Measurements from ENCODE around the gene MPP3.

MPP3 gene

DNA sequence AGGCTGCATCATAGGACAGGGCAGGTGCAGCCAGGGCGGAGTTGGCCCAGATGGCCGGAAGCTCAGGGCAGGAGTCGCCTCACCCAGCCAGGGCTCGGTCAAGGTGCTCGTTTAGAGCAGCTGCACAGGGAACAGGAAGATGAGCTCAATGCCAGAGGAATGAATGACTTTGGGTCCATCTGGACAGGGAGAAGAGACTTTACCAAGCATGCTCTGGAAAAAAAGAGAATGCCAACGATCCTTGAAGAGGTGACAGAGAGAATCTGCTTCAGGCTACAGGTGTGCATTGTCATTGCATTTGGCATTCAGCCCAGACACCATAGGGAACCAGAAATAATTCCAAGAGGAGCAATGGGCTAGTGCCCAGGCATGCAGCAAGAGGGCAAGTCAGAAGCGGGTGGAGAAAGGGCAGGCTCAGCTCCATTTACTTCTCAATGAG lies 6.7 kb upstream of the MPP3 start:
- in situ Hi-C loops (cut with MboI; ENCODE audit: low sequenced_read_pairs, unreplicated experiment): no loop called here
- DNase-seq (ENCODE audit: low spot score): no peak
- TF ChIP-seq, protein P1, sequence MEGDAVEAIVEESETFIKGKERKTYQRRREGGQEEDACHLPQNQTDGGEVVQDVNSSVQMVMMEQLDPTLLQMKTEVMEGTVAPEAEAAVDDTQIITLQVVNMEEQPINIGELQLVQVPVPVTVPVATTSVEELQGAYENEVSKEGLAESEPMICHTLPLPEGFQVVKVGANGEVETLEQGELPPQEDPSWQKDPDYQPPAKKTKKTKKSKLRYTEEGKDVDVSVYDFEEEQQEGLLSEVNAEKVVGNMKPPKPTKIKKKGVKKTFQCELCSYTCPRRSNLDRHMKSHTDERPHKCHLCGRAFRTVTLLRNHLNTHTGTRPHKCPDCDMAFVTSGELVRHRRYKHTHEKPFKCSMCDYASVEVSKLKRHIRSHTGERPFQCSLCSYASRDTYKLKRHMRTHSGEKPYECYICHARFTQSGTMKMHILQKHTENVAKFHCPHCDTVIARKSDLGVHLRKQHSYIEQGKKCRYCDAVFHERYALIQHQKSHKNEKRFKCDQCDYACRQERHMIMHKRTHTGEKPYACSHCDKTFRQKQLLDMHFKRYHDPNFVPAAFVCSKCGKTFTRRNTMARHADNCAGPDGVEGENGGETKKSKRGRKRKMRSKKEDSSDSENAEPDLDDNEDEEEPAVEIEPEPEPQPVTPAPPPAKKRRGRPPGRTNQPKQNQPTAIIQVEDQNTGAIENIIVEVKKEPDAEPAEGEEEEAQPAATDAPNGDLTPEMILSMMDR (IDR thresholded peaks at IDR 0.05; ENCODE audit: borderline replicate concordance, control extremely low read depth, extremely low read depth, insufficient read depth, missing control alignments): no peak

GRCh38 chr17:43834106-43834505 lies 1.2 kb upstream of the MPP3 start:
- TF ChIP-seq, protein P1 (IDR thresholded peaks at IDR 0.05; ENCODE audit: borderline replicate concordance, control extremely low read depth, extremely low read depth, insufficient read depth, missing control alignments): no peak
- no peak for DNase-seq (ENCODE audit: low spot score)
- in situ Hi-C loops (cut with MboI; ENCODE audit: low sequenced_read_pairs, unreplicated experiment): no loop called here

GRCh38 chr17:43832168-43832975 lies 574 bp downstream of the MPP3 start:
- DNase-seq (ENCODE audit: low spot score): no peak
- TF ChIP-seq, protein P1 (IDR thresholded peaks at IDR 0.05; ENCODE audit: borderline replicate concordance, control extremely low read depth, extremely low read depth, insufficient read depth, missing control alignments): no peak
- in situ Hi-C loops (cut with MboI; ENCODE audit: low sequenced_read_pairs, unreplicated experiment): no loop called here

DNA sequence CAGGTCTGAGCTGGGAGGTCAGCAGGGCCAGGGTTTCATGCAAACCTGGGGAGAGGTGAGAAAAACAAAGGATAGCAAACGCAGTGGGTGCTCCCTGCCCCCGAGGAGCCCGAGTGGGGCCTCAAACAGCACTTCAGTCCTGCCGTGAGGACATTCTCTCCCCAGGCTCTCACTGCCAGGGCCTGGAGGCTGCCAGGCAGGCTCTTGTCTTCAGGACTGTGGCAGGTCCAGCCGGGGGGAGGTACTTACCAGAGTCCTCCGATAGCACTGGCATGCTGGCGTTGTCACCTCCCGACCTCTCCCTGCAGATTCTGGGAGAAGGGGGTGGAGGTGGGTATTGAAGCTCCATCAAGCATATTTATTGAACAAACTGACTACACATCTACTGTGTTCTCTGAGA lies 1.3 kb downstream of the MPP3 start:
- DNase-seq (ENCODE audit: low spot score): no peak
- TF ChIP-seq, protein P1 (IDR thresholded peaks at IDR 0.05; ENCODE audit: borderline replicate concordance, control extremely low read depth, extremely low read depth, insufficient read depth, missing control alignments): no peak
- in situ Hi-C loops (cut with MboI; ENCODE audit: low sequenced_read_pairs, unreplicated experiment): no loop called here

DNA sequence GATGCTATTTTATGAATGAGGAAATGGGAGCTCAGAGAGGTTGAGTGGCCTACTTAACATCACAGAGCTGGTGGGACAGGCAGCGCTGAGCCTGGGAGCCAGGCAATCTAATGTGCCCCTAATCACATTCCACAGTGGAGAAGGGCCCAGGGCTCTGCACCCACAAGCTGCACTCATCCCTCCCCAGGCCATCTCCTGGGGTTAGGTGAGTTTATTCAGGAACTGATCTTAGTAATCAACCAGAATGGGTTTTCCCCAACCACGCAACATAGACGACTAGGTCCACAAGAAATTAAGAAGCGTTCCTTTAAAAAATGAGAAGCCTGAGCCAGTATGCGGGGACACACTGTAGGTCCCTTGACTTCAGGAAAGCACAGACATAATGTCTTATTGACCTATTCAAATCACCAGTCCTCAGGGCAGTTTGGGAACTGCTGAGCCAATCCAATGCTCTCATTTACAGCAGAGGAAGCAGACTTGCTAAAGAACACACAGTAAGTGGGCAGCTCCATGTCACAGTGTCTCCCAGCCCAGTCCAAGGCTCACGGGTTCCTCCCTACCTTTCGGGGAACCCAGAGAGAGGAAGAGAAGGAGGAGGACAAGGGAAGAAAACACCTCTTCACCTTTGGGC lies 2.3 kb downstream of the MPP3 start:
- TF ChIP-seq, protein P1 (IDR thresholded peaks at IDR 0.05; ENCODE audit: borderline replicate concordance, control extremely low read depth, extremely low read depth, insufficient read depth, missing control alignments): no peak
- in situ Hi-C loops (cut with MboI; ENCODE audit: low sequenced_read_pairs, unreplicated experiment): no loop called here
- no peak for DNase-seq (ENCODE audit: low spot score)

DNA sequence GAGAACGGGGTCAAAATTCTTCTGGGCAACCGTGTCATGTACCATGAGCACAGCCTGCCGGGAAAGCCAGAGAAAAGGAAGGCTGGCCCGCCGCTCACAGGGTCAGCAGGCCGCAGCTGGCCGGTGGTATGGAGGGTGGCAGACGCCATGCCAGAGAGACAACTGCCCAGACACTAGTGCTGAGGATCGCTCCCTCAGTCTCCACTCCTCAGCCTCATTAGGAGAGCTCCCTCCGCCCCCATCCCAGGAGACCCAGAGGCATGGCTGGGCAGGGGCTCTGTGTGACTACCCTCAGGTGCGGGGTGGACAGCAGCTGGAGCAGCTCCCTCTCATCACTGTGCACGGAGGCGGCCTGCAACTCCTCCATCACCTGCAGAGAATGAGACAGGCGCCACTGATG lies 3.2 kb downstream of the MPP3 start:
- DNase-seq (ENCODE audit: low spot score): no peak
- in situ Hi-C loops (cut with MboI; ENCODE audit: low sequenced_read_pairs, unreplicated experiment): no loop called here
- TF ChIP-seq, protein P1 (IDR thresholded peaks at IDR 0.05; ENCODE audit: borderline replicate concordance, control extremely low read depth, extremely low read depth, insufficient read depth, missing control alignments): no peak

Data from GM13976 (cell line).